ENCODE measurements around the gene ADAMTSL4.

DNA sequence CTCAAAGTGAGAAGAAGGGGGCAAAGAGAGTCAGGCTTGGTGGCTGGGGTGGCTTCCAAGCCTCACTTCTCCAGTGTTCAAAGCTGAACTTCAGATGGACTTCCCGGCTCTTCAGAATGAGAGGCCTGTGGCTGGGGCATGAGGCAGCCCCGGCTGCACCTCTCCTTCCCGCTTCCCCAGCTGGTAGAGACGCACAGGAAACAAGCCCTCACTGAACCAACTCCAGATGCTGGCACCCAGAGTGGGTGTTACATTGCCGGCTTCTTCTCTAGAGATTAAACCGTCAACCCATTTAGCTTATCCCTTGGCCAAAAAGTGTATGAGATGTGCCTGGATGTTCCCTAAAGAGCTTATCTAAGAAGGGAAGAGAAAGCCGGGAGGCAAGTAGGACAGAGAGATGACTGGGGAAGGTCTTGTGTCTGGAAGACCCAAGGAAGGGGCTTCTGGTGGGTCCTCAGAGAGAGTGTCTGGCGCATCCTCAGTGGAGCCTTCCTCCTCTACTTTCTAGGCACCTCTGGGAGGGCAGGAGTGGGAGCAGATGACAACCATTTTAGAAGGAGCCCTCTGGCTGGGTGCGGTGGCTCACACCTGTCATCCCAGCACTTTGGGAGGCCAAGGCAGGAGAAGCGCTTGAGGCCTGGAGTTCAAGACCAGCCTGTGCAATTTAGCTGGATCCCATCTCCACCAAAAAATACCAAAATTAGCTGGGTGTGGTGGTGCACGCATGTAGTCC, 2.0 kb downstream of the ADAMTSL4 start:
- TF ChIP-seq YY1 (IDR thresholded peaks at IDR 0.05; ENCODE audit: low read depth, low read length) (no peak), SP1 (IDR thresholded peaks at IDR 0.05; ENCODE audit: low read depth, low read length) (no peak), POLR2A (IDR thresholded peaks at IDR 0.05; ENCODE audit: control extremely low read depth in 1 of 2, low read depth in 2 of 2, low read length in 2 of 2) (no peak; a peak in 1 of 3 replicates), EZH2 (IDR thresholded peaks at IDR 0.05; ENCODE audit: low read depth, low read length, severe bottlenecking) (no peak), ZNF274 (IDR thresholded peaks at IDR 0.05; ENCODE audit: borderline replicate concordance, extremely low read depth, low read length) (no peak), TAF1 (IDR thresholded peaks at IDR 0.05; ENCODE audit: low read depth, low read length) (no peak), POLR2AphosphoS5 (IDR thresholded peaks at IDR 0.05; ENCODE audit: low read depth, low read length) (no peak), FOSL1 (IDR thresholded peaks at IDR 0.05; ENCODE audit: insufficient read depth, low read depth, low read length) (no peak), EP300 (IDR thresholded peaks at IDR 0.05; ENCODE audit: borderline replicate concordance in 1 of 2, low read depth in 2 of 2, low read length in 2 of 2) (no peak), JUND (IDR thresholded peaks at IDR 0.05; ENCODE audit: low read length) (no peak)
- TF ChIP-seq, protein P1, sequence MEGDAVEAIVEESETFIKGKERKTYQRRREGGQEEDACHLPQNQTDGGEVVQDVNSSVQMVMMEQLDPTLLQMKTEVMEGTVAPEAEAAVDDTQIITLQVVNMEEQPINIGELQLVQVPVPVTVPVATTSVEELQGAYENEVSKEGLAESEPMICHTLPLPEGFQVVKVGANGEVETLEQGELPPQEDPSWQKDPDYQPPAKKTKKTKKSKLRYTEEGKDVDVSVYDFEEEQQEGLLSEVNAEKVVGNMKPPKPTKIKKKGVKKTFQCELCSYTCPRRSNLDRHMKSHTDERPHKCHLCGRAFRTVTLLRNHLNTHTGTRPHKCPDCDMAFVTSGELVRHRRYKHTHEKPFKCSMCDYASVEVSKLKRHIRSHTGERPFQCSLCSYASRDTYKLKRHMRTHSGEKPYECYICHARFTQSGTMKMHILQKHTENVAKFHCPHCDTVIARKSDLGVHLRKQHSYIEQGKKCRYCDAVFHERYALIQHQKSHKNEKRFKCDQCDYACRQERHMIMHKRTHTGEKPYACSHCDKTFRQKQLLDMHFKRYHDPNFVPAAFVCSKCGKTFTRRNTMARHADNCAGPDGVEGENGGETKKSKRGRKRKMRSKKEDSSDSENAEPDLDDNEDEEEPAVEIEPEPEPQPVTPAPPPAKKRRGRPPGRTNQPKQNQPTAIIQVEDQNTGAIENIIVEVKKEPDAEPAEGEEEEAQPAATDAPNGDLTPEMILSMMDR (IDR thresholded peaks at IDR 0.05; ENCODE audit: control extremely low read depth in 1 of 3, insufficient read depth in 1 of 3, low read depth in 1 of 3, low read length in 3 of 3), result no peak
